ENCODE results near the gene KLHL9. TPM values are rescaled to one million over a fixed set of nuclear protein-coding genes. Genes with fewer than 3 reads are reported as not detected.

KLHL9 gene
- 79.1 TPM for total RNA-seq

GRCh38 chr9:21334701-21335632 lies at the start of gene KLHL9:
TSS of gene KLHL9 (minus strand) at chr9:21335404. CDS start at chr9:21334859, 545 bp downstream.

GRCh38 chr9:21367957-21368356 lies 32.8 kb upstream of the KLHL9 start, which contains the start of gene IFNA13:
TSS of gene IFNA13 (minus strand) at chr9:21368057. CDS start at chr9:21368010, 47 bp downstream.

GRCh38 chr9:21350787-21351186 lies 15.6 kb upstream of the KLHL9 start, which contains the start of gene IFNA6:
TSS of gene IFNA6 (minus strand) at chr9:21350887. CDS start at chr9:21350887, 0 bp downstream.

GRCh38 chr9:21305213-21305612 lies 30.0 kb downstream of the KLHL9 start, which contains the start of gene IFNA5:
TSS of gene IFNA5 (minus strand) at chr9:21305313. CDS start at chr9:21305256, 57 bp downstream.

Other genes starting within 250 kb of the KLHL9 start
- not detected for gene IFNW1, start 193.6 kb downstream of the KLHL9 start, total RNA-seq
- gene IFNA21, start 168.7 kb downstream of the KLHL9 start, total RNA-seq, result not detected
- not detected for gene IFNA4, start 147.8 kb downstream of the KLHL9 start, total RNA-seq
- not detected for gene IFNA7, start 133.2 kb downstream of the KLHL9 start, total RNA-seq
- gene IFNA10, start 128.3 kb downstream of the KLHL9 start, total RNA-seq, result not detected
- gene IFNA16, start 118.1 kb downstream of the KLHL9 start, total RNA-seq, result not detected
- not detected for gene IFNA17, start 107.2 kb downstream of the KLHL9 start, total RNA-seq
- gene IFNA14, start 95.4 kb downstream of the KLHL9 start, total RNA-seq, result not detected
- gene IFNA5, start 30.1 kb downstream of the KLHL9 start, total RNA-seq, result not detected
- not detected for gene IFNA6, start 15.5 kb upstream of the KLHL9 start, total RNA-seq
- not detected for gene IFNA13, start 32.7 kb upstream of the KLHL9 start, total RNA-seq
- not detected for gene IFNA2, start 50.0 kb upstream of the KLHL9 start, total RNA-seq
- gene IFNA8, start 73.7 kb upstream of the KLHL9 start, total RNA-seq, result not detected
- gene IFNA1, start 105.0 kb upstream of the KLHL9 start, total RNA-seq, result not detected
- gene IFNE, start 146.9 kb upstream of the KLHL9 start, total RNA-seq, result not detected

Measured in diencephalon (tissue), 1 donor.